SH-SY5Y (cell line): ENCODE measurements around the gene MRPL14.

Experiments
- GATA2 ChIP-seq: IDR thresholded peaks from 2 replicates; pipeline ENCODE4 v1.6.1; 2011; ENCODE audit warnings: mild to moderate bottlenecking, low read depth, low read length
- GATA3 ChIP-seq: IDR thresholded peaks from 2 replicates; pipeline ENCODE4 v1.6.1; 2011; ENCODE audit warnings: low read depth, mild to moderate bottlenecking, low read length, moderate library complexity

Gene MRPL14

DNA sequence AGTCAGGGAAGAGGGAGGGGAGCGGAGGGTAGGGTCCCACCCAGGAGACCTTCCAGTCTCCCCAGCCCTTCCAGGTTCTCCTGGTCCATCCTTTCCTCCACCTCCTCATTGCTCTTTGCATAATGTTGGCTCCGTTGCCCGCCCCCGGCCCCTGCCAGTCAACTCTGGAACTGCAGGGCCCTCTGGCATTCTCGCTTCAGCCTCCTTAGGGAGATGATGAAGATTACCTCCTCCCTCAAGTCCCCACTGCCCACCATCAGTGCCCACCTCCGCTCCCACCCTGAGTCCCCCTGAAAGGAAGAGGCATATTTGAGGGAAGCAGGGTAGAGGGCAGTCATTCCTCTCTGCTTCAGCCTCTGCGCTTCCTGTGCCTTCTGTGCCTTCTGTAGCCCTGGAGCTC lies 8.6 kb upstream of the MRPL14 start:
- TF ChIP-seq GATA3, result no peak
- TF ChIP-seq GATA2, result no peak

DNA sequence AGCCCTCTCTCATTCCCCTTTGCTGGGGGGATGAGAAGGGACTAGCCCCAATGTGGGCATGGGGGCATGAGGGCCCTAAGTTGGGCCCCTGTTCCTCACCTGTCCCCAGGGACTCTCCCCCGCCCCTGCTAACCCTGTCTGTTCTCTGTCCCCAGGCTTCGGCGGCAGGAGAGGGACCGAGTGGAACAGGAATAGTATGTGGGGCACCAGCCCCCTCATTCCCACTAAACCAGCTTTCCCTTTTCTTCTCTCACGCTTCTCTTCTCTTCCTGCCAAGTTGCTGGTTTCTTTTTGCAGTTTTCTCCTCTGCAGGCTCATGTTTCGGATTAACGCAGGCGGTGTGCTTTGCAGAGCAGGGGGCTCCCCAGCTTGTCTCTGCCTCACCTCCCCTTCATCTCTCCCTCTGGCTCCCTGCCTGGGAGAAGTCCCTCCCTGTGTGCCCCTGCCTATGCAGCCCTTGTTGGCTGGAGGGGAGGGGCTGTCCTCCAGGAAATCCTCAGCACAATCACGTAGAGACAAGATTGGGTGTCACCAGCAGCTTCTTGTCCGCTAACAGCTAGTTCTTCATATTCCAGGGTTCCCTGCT lies 8.0 kb upstream of the MRPL14 start:
- TF ChIP-seq GATA3 (no peak), GATA2 (no peak)

DNA sequence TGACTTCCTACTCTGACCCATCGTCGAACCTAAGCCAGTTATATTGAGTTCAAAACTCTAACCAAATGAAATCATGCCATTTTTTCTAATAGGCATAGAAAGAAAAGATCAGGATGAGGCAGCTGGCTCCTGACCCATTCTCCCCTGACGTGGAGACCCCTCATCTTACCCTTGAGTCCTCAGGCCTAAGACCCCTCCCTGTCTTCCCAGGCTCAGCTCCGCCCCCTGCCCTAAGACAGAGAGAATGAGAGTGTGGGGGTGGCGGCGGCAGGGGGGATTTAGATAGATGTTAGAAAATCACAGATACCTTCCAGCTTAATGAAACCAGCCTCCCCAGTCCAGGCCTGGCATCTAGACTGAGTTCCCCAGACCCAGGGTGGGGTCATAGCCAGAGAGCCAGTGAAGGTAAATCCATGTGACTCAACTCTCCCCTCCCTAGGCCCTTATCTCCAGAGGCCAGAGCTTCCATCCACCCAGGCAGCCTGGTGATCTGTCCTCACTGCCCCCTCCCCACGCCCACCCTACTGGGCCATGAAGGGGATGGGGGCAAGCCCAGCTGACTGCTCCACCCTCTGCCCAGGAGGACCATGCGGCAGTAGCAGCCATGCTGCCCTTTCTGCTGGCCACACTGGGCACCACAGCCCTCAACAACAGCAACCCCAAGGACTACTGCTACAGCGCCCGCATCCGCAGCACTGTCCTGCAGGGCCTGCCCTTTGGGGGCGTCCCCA lies 6.9 kb upstream of the MRPL14 start:
- TF ChIP-seq GATA3 (no peak), GATA2 (no peak)

DNA sequence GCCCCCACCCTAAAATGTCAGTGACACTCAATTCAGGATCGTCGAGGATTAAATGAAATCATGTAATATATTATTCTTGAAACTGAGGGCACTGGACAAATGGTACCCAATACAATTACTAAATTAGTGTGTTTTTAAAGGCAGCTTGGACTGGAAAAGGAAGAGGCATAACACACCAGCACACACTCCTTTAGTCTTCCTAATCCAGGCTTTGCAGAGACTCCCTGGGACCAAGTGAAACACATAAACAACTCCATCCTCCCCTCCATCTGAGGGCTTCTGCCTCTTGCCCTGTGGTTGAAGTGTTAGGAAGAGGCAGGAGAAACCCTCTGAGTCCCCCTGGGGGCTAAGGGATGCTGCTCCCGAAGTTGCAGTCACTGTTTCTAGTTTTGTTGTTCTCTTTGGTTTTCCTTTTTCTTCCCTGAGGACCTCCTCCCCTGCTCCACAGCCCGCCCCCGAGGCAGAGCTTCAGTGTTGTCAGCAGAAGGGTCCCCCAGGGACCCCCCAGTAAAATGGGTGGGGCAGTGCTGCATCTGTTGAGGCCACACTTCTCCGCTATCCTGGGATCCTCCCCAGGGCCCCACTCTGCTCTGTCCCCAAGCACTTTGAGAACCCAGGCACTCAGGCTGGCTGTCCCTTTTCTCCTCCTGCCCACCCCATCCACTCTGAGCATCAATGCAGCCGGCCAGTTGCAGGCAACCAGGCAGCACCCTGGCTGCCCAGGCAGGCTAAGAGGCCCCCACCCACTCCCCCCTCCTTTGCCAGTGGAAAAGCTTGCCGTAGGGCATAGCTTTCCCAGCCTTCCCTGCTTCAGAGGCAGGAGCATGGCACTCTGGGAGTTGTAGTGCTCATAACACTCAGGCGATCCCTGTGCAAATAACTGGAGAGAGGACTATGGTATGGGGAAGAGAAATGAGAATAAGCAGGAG lies 6.0 kb upstream of the MRPL14 start:
- TF ChIP-seq GATA3 (no peak), GATA2 (no peak)

DNA sequence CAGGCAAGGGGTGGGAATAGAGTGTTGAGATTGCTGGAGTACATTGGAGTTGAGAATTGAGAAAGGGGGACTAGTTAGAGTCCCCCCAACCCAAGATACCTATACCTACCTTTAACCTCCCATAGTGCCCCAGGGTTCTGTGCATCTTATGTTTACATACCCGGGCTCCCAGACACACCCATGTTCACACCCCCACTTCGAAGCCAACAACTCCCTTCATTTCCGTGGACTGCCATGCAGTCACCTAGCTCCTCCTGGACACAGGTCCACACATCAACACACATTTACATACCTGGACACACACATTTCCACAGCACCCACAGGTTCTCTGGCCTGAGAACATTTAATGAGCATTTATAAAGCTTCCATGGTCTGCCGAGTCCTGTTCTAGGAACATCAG lies 5.2 kb upstream of the MRPL14 start:
- TF ChIP-seq GATA2 (no peak), GATA3 (no peak)

DNA sequence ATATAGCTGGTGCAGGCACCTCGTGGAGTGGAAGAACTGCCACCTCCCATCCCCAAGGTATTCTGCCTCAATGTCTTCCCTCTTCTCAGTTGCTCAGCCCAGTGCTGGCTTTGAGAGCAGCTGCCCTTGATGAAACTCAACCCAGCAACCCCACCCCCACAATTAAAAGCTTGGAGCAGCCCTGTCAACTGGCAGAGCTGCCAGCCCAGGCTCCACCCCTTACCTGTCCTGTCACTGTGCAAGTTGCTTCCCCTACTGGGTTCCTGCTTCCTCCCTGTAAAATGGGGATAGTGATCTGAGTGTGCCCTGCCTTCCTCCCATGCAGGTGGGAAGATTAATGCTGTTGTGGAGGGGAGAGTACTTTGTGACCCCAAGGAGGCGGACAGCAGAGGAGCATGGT lies 4.6 kb upstream of the MRPL14 start:
- TF ChIP-seq GATA2, result no peak
- TF ChIP-seq GATA3, result no peak

DNA sequence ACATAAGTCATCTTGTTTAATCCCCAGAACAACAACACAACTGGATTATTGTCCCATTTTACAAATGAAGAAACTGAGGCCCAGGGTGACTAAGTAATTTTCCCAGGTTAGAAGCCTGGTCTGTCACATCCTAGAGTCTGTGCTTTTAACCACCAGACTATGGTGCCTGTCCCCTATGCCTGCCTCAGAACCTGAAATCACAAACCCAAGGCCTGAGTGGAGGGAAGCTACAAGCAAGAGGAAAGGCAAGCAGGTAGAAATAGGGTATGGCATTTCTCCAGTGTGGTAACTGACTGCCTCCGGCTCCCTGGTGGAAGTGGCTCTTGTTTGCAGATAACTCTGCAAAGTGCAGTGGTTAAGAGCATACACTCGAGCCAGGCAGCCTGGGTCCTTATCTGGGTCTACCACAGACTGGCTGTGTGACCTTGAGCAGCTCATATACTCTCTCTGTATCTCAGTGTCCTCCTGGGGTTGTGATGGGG lies 2.6 kb upstream of the MRPL14 start:
- no peak for TF ChIP-seq GATA3
- no peak for TF ChIP-seq GATA2

DNA sequence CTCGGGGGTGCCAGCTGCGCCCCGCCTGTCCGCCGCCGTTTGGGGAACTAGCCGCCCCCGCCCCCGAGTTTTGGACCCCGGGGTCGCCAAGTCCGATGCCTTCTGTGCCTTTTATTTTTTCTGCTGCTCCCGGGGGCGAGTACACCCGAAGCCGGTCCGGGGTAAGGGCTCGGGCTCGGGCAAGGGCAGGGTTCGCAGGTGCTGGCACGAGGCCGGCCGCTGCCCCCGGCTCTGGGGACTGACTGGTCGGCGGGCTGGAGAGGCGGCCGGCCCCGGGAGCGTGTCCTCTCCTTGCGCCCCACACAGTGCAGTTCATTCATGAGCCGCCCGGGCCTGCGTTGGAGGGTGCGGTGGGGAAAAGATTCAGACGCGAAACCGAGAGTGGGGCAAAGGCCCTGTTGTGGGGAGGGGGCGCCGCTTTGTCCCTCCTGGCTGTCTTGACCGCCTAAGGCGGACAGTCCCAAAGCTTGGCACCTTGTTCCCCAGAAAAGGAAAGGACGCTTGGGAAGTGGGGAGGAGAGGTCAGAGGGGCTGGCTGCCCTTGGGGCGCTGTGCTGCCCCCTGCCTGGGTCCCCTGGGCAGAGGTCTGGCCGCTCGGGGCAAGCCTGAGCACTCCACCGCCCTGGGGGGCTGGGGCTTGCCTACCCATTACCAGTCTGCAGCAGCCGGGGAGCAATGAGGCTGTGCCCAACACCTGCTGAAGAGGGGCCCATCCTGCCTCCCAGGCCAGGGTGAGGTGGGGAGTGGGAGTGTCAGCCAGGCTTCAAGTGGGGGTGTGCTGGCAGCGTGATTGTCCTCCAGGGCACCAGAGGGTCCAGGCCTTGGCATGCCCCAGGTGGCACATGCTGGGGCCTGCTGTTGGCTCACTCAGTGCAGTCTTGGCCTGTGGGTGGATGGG lies 1.0 kb upstream of the MRPL14 start:
- no peak for TF ChIP-seq GATA3
- no peak for TF ChIP-seq GATA2

DNA sequence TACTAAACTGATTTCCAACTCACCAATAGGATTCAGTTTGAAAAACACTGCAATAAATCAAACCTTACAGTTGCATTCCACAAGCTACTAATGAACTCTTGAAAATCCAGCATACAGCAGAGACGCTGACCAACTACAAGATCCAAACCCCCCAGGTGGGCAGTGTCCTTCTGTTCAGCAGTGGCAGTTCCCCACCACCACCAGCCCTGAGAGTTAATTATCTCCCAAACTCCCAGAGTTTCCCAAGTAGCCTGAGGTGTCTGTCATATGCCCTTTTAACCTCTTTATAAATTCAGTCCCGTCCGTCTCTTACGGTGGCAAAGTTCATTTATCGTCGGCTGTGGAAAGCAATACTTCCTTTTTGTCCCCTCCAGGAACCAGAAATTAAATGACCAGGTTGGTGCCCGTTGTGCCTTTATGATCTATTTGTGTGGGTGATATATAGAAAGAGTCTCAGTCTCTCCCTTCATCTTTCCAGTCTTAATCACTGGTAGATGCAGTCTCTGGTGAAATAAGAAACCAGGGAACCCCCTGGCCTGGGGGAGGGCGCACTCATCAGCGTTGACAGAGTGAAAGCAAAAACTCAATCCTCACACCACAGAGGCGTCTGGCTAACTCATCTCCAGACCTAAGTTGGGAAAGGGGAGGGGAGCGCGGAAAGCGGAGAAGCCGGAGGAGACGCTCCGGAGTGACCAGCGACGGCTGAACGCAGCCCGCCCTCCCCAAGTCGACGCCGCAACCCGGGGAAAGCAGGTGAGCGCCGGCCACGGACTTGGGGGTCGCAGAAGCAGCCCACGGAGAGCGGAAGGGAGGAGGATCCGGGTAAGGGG lies 717 bp downstream of the MRPL14 start:
- TF ChIP-seq GATA2, result no peak
- TF ChIP-seq GATA3, result no peak

DNA sequence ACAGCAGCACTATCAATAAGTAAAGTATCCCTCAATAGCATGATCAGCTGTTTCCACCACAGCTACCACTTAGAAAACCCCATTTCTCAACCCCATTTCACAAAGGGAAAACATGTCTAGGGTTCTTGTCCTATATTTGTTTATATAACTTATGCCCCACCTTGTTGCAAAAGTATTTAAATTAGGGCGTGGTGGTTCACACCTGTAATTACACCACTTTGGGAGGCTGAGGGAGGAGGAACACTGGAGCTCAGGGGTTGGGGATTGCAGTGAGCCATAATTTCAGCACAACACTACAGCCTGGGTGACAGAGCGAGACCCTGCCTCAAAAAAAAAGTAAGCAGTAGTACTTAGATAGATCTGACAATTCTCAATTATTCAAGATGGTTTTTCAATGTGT lies 3.7 kb downstream of the MRPL14 start:
- TF ChIP-seq GATA2 (no peak), GATA3 (no peak)

DNA sequence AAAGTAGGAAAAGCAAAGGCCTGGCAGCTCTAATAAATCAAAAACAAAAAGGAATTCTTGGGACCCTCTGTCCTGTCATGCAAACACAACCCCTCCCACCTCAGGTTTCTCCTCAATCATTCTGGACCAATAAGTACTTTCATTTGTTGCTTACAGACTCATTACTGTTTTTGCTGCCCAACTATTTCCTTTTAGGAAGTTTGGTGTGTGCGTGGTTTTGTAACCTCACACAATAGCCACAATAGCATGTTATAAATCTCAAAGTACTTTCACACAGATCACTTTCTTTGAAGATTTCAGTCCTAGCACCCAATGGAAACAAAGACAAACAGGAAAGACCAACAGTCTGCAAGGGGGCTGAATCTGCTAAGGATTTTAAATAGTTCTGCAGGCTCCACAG lies 4.5 kb downstream of the MRPL14 start:
- TF ChIP-seq GATA3 (no peak), GATA2 (no peak)

DNA sequence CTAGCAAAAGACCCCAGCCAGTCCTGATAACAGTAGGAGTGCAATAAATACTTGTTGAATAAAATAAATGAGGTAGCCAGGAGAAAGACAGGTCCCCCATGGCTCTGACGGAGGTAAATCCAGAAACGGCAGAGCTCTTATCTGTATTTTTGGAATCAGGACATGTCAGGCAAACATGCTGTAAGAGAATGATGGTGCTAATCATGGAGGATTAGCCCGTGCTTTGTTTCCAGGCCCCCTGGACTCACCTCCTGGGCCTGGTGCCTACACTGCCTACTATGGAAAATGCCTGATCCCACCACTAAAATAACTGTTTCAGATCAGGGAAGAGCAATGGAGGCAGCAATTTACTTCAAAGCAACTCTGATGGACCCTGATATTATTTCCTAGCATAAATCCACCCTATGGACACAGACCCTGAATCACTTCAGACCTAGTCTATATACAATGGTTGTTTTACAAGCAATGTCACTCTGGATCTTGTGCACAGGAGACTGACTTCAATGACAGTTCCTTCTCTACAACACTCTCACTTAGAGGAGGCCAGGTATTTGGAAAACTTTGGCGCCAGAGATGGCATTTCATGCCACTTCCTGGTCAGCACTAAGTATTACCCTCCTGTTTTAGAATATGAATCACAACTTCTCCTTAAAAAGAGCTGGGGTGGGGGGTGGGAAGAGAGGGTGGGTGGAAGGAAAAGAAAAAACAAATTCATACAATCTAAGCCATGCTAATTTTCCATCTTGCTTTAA lies 6.4 kb downstream of the MRPL14 start:
- TF ChIP-seq GATA2, result no peak
- no peak for TF ChIP-seq GATA3

DNA sequence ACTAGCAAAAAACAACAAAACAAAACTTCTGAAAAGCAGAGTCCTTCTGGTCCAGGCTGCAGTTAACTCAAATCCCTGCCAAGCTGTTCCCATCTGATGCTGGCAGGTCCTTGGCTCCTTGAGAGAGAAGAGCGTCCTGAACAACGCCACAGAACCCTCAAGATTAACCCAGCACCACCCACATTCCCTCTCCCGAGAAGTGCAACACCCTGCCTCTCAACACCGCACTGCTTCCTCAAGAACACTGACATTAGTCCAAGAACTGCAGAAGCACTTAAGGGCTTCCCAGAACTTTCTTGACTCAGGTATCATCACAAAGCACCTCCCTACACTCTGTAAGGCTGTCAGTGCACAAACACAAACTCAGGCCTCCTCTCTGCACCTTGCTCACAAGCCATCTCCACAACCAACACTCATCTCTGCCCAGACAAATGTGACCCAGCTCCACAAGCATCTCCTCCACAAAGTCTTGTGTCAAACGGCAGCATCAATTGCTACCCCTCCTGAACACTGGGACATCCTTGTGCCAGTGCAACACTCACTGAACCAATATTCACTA lies 7.5 kb downstream of the MRPL14 start:
- no peak for TF ChIP-seq GATA3
